Bronchial epithelial cell (primary cell): ENCODE results near the gene ARHGAP4. TPM values are rescaled to one million over a fixed set of nuclear protein-coding genes. Genes with fewer than 3 reads are reported as not detected.

Experiments used
- DNase-seq: peaks from one replicate; pipeline ENCODE4 v3.0.0-alpha.2; 2010; ENCODE audit warnings: low read depth
- FAIRE-seq: peaks from 2 replicates; lab custom pipeline; 2011; peaks lifted over from hg19 to GRCh38; lab: Jason Lieb, UNC
- H3K27me3 ChIP-seq: 2 replicates; pipeline ENCODE4 v1.5.1; 2011; ENCODE audit warnings: low read length; ENCODE audit not compliant: control insufficient read depth, insufficient read depth
- H3K36me3 ChIP-seq: 2 replicates; pipeline ENCODE4 v1.5.1; 2011; ENCODE audit warnings: low read length; ENCODE audit not compliant: control insufficient read depth, insufficient read depth
- H3K4me3 ChIP-seq: 2 replicates; pipeline ENCODE4 v1.5.1; 2011; ENCODE audit warnings: mild to moderate bottlenecking, low read depth, low read length, control low read depth
- CTCF ChIP-seq: IDR thresholded peaks from 2 replicates; pipeline ENCODE4 v1.5.1; 2011; ENCODE audit warnings: mild to moderate bottlenecking, moderate library complexity, low read length, control low read depth, inconsistent platforms; ENCODE audit not compliant: insufficient read depth, severe bottlenecking
- total RNA-seq: library from RNA; depleted of rRNA; stranded (reverse); fragments of >200 nt; gene quantifications from 2 replicates; pipeline ENCODE4 v1.2.1, GENCODE V29; 2014

The ARHGAP4 gene
- total RNA-seq, 1 donor from 2014 or later, result 0.79 TPM

DNA sequence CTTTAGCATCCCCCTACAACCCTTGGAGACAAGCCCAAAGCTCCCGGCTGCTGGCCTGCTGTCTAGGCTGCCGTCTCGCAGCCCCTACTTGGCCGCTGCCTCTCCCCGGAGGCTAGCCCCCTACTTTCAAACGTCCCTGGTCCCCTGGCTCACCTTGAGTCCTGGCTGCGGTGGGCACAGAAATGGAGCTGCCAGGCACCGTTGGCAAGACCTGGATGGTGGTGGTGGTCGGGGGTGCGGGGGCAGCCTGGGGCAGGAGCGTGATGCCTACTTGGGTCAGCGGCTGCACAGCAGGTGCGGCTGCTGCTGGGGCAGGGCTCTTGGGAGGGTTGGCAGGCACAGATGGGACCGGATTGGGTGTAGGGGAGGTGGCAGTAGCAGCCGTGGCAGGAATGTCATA, 33.6 kb upstream of the ARHGAP4 start:
- Histone ChIP-seq H3K36me3 (peaks cover 17% of the 10 kb centered on the region), H3K4me3 (no peak overlapping the region), H3K27me3 (no peaks in the 10 kb centered on the region)
- no peak for FAIRE-seq
- TF ChIP-seq CTCF, result no peak
- DNase-seq, result no peak

- no peak for TF ChIP-seq CTCF
- no peak overlapping the region for H3K4me3 ChIP-seq
- no peak for FAIRE-seq
- DNase-seq, result no peak
- peaks cover 17% of the 10 kb centered on the region for H3K36me3 ChIP-seq
- H3K27me3 ChIP-seq, result no peaks in the 10 kb centered on the region
Observed at GRCh38 chrX:153958605-153959004, 32.5 kb upstream of the ARHGAP4 start.

GRCh38 chrX:153957224-153957623, 31.2 kb upstream of the ARHGAP4 start:
- TF ChIP-seq CTCF, result no peak
- DNase-seq (no peak), FAIRE-seq (no peak)
- Histone ChIP-seq H3K36me3 (peaks cover 21% of the 10 kb centered on the region), H3K27me3 (no peaks in the 10 kb centered on the region), H3K4me3 (no peak overlapping the region)

DNA sequence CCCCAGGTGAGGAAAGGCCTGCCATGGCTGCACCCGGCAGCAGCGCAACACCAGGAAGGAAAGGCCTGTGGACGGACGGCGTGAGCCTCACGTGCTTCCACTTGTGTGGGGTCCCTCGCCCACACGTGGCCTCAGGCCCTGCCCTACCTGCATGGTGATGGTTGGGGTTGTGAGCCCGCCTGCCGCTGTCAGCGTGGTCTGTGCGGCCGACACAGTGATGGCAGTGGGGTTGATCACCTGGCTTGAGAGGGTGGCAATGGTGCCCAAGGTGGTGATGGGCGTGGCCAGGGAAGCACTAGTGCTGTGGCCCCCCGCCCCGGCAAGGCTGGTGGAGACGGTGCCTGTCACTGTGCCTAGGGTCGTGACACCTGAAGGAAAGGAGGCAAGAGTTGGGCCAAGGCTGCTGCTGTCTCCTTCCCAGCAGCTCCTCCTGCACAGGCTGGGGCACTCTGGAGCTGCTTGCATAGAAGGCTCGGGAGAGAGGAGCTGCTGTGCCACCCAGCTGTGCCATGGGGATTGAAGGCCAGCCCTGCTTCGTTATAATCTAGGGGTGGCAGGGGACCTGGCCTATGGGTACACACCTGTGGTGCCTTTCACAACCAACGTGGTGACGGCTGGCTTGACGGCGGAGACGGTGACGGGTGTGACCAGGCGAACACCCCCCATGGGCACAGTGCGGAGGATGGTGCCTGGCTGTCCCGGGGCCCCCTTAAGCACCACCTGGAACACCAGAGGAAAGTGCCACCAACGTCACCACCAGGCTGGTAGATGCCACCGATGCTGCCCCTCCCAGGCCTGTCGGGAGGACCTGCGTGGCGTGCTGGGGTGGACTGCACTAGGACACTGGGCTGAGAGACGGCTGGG, 30.2 kb upstream of the ARHGAP4 start:
- FAIRE-seq (no peak), DNase-seq (no peak)
- peaks cover 21% of the 10 kb centered on the region for H3K36me3 ChIP-seq

GRCh38 chrX:153955228-153955732, 29.2 kb upstream of the ARHGAP4 start:
- H3K27me3 ChIP-seq, result no peaks in the 10 kb centered on the region
- no peak overlapping the region for H3K4me3 ChIP-seq
- no peak for FAIRE-seq
- no peak for TF ChIP-seq CTCF
- DNase-seq, result no peak
- peaks cover 23% of the 10 kb centered on the region for H3K36me3 ChIP-seq

More for the DNA sequence above, 30.2 kb upstream of the ARHGAP4 start:
- TF ChIP-seq CTCF, result no peak
- Histone ChIP-seq H3K27me3 (no peaks in the 10 kb centered on the region), H3K4me3 (no peak overlapping the region)
